ENCODE data around the gene FBXO27.
"Not testable (repeated sequence)": the region's sequence is repeated elsewhere in the genome, so short reads cannot be mapped to it uniquely, and the experiment has no call there.

The FBXO27 gene

DNA sequence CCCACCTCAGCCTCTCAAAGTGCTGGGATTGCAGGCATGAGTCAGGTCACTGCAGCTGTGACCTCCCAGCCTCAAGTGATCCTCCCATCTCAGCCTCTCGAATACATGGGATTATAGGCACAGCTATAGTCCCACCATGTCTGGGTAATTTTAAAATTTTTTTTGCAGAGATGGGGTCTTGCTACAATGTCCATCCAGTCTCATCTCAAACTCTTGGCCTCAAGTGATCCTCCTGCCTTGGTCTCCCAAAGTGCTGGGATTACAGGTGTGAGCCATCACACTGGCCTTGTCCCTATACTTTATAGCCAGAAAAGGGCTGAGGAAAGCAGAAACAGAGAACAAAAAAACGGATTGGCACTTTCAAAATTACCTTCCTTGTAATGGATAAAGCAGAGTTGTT is 4.8 kb upstream of the FBXO27 start:
- no peak for DNase-seq

DNA sequence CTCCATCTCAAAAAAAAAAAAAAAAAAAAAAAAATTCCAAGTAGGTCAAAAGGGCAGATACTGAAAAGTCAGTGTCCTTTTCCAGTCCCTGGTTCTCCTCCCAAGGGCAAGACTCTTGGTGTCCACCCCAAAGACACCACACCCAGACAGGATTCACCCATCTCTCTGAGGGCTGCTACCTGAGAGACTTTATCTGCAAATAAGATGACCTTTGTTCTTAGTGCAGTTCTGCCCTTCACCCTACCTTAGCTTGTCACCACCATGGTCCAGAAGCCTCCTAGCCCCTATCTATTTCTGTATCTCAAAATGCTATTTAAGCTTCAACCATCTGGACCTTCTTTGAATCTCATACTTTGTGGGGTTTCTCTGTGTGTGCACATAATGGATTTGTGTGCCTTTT is 4.2 kb upstream of the FBXO27 start:
- DNase-seq, result no peak

DNA sequence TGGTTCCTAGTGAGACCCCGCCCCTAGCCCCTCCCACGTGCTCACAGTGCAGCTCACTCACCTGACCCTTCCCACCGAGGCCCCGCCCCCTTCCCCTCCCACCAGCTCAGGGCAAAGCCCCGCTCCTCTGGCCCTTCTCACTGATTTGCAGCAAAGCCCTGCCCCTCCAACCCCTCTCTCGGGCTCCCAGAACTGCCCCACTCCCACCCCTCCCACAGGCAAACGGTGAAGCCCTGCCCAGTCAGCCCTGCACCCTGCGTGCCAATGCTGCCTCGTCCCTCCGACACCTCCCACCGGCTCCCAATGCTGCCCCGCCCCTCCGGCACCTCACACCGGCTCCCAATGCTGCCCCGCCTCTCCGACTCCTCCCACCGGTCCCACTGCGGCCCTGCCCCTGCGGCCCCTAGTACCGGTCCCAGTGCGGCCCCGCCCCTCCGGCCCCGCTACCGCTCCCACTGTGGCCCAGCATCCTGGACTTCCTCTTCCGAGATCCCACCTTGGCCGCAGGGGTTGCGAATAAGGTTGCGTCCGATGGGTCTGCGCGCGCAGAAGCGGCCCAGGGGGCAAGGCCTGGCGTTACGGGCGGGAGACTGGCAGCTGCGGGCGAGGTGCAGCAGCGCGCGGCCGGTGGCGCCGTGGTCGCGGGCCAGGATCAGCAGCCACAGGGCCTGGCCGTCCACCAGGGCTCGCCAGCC is 834 bp downstream of the FBXO27 start:
- peak; percentile 26 for DNase-seq

DNA sequence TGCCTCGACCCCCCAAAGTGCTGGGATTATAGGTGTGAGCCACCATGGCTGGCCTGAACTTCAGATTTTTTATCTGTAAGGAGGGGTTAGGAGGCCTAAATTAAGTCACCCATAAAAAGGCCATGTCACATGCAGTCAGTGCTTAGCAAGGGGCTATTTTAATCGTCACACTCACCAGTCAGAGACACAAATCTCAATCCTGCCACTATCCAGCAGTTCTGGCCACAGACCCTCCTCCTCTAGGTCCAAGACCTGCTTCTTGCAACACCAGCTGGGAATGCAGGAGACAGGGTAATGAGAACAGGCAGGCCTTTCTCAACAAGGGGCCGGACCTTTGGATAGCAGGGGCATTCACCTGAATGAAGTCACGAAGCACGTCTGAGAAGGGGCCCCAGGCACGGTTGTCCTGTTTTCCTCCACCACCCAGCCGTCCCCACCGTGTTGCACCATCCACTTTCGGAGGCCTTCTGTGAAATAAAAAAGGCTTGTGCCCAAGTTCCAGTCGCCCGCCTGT is 1.4 kb downstream of the FBXO27 start:
- DNase-seq, result no peak

DNA sequence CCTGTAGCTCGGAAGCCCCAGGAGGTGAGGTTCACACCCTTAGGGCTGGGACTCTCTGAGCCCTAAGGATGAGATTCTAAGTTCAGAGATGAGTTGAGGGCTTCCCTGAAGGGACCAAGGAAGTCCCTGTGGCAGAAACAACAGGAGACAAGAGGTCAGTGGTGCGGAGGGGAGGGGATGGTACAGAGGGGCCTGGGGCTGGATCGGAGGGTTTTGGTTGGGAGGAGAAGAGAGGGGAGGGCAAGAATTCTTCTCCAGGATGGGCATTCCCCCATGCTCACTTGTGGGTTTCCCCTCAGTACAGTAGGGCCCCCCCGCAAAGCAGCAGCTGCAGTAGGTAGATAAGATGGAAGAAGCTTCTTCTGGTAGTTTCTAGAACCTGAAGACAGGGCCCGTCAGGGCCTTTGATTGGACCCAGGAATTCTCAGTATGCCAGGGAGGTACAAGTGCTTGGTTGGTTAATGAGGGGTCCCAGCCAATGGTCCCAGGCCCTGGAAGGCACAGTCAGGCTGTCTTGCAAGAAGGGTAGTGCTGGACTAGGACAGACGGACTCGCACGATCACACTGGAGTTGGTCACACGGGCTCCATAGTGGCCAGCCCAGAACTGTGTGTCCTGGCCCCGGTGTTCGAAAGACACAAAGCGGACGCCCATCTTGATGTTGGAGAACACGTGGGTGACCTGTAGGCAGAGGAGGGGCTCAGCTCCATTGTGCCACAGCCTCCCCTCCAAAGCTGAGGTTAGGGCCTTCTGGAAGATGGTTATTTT is 7.3 kb downstream of the FBXO27 start:
- DNase-seq, result no peak

DNA sequence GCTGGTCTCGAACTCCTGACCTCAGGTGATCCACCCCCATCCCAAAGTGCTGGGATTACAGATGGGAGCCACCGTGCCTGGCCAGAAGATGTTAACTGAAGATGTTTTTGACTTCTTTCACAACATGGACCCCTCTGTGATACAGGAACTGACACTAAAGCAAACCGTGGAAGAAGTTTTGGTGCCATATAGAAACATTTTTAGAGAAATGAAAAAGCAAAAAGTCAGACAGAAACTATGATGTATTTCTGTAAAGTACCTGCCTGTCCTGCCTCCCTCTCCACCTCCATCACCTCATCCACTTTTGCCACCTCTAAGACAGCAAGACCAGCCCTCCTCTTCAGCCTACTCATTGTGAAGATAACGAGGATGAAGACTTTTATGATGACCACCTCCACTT is 11.3 kb downstream of the FBXO27 start:
- DNase-seq, result no peak

DNA sequence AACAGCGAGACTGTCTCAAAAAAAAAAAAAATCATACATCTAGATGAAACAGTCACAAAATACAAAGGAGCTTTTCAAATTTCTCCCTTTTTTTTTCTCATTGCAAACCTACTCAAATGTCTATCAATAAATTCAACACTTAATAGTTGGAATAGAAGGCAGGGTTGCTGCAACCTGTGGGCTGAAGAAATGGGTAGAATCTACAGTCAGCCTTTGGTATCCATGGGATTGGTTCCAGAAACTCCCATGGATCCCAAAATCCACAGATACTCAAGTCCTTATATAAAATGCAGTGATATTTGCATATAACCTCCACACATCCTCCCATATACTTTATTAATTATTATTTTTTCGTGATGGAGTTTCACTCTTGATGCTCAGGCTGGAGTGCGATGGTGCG is 14.7 kb downstream of the FBXO27 start:
- no peak for DNase-seq

DNA sequence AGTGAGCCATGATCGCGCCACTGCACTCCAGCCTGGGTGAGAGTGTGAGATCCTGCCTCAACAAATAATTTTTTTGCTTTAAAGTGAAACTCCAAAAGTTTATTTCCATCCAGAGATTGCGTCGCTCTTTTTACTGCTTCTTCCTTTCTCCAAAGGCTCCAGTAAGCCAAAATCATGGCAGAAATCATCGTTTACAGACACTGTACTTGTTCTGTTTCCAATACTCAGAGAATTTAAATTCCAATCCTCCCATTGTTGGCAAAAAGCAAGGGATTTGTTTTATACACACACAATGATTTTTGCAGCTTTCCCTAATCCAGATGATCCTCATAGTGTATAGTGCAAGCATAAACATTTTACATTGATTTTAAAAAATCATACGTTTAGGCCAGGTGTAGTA is 15.3 kb downstream of the FBXO27 start:
- no peak for DNase-seq

DNA sequence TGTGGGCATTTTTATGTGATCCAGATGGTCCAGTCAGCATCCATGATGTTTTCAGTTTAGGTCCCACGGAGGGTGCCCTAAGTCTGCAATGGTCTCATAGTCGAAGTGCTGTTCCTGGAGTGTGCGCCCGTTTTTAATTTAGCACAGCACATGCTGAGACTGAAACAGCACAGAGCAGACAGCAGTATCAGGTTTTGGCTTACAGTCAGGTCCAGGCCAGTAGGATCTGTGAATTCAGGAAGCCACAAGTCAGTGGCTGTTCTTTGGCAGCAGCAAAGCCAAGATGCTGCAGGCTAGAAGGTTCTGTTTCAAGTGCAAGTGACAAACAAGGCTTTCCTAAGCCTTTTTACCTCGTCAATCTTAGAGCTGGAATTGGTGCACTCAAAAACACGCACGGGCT is 18.3 kb downstream of the FBXO27 start:
- no peak for DNase-seq

DNA sequence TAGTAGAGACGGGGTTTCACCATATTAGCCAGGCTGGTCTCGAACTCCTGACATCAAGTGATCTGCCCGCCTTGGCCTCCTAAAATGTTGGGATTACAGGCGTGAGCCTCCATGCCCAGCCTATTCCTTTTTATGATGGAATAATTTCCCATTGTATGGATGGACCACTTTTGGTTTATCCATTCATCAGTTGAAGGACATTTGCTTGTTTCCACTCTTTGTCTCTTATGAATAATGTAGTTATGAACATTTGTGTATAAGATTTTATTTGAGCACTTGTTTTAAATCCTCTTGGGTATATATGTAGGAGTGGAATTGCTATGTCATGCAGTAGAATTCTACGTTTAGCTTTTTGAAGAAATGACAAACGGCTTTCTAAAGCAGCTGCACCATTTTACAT is 23.3 kb downstream of the FBXO27 start:
- no peak for DNase-seq

DNA sequence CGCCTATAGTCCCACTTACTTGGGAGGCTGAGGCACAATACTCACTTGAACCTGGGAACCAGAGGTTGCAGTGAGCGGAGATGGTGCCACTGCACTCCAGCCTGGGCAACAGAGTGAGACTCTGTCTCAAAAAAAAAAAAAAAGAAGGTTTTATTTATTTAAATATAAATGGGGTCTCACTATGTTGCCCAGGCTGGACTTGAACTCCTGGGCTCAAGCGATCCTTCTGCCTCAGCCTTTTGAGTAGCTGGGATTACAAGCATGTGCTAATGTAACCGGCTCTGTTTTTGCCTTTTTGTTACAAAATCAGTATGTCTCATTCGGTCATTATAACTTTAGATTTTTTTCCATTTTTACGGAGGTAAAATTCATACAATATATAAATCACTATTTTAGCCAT is 24.2 kb downstream of the FBXO27 start:
- DNase-seq, result no peak

DNA sequence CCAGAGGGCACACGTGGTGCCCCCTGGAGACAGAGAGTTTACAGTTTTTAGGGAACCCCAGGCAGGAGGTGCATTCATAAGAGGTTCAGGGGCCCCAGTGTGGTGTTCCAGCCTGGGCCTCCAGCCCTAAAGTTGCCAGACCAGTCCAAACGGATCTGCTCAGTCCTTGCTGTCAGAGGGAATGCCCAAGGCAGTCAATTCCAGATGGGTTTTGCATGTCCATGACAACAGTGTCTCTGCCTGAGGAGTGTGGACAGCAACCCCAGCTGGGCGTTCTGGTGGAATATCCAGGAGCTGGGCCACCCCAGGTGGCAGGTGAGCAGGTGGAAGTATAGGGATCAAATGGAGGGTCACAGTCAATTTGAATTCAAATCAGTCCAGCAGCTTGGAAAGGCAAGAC is 25.3 kb downstream of the FBXO27 start:
- DNase-seq, result no peak

DNA sequence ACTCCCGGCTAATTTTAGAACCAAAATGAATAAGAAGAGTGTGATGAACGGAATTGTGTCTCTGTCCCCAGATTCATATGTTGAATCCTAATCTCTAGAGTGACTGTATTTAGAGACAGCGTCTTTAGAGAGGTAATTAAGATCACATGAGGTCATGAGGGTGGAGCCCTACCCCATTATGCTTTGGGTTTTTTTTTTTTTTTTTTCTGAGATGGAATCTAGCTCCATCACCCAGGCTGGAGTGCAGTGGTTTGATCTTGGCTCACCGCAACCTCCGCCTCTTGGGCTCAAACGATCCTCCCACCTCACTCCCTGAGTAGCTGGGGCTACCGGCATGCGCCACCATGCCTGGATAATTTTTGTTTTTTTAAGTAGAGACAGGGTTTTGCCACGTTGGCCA is 27.9 kb downstream of the FBXO27 start:
- DNase-seq, result no peak

DNA sequence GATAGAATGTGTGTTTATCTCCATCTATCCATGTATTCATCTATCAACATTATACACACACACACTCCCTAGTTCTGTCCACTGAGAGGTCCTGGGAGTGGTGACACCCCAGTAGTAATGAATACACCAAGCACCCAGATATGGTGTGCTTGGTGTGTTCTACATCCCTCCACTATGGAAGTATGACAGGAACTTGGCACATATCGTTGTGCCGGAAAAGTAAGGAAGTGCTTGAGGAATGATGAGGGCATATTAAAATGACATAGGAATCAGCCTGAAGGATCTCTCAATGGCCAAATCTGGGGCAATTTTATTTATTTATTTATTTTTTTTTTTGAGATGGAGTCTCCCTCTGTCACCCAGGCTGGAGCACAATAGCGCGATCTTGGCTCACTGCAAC is 28.6 kb downstream of the FBXO27 start:
- DNase-seq, result no peak

DNA sequence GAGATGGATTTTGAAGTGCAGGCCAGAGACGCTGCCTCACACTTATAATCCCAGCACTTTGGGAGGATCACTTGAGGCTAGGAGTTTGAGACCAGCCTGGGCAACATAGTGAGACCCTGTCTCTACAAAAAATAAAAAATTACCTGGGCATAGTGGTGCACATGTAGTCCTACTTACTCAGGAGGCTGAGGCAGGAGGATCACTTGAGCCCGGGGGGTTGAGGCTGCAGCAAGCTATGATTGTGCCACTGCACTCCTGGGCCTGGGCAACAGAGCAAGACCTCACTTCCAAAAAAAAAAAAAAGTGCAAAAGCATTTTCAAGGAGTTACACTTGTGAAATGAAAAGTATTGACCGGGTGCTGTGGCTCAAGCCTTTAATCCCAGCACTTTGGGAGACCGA is 29.2 kb downstream of the FBXO27 start:
- no peak for DNase-seq

DNA sequence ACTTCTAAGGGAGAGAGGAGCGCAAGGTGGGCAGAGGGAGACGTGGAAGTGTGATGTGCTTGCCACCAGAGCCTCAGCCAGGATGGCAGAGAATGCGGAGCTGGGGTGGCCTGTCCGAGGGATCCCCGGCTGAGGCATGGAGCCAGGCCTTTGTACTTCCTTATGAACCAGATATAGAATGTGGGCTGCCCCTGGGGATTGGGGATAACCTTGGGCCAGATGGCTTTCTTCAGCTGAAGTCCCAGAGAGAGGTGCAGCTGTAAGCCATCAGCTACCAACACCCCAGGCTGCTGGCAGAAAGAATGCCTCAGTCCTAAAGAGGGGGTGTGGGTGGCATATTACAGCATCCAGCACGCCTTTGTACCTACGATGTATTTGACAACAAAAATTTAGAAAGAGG is 31.3 kb downstream of the FBXO27 start:
- no peak for DNase-seq

DNA sequence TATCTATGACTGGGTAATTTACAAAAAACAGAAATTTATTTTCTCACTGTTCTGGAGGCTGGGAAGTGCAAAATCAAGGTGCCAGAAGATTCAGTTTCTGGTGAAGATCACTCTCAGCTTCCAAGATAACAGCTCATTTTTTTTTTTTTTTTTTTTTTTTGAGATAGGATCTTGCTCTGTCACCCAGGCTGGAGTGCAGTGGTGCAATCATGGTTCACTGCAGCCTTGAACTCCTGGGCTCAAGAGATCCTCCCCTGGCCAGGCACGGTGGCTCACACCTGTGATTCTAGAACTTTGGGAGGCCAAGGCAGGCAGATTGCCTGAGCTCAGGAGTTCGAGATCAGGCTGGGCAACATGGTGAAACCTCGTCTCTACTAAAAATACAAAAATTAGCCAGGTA is 34.8 kb downstream of the FBXO27 start:
- DNase-seq, result not testable (repeated sequence)

DNA sequence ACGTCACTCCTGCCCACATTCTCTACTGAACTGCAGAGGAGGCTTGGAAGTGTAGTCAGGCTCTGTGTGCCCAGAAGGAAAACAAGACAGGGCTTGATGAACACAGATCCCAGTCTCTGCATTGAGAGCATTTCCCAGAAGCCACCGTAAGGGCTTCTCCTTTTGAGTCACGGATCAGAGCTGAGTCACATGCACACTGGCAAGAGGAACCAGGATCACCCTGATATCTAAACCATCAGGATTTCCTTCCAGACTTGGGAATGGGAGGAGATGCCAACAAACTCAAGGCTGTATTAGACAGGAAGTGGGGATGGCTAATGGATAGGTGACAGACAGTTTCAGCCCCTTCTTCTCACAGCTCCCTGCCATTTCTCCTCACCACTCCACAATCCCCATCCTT is 39.1 kb downstream of the FBXO27 start:
- DNase-seq, result peak; percentile 52

DNA sequence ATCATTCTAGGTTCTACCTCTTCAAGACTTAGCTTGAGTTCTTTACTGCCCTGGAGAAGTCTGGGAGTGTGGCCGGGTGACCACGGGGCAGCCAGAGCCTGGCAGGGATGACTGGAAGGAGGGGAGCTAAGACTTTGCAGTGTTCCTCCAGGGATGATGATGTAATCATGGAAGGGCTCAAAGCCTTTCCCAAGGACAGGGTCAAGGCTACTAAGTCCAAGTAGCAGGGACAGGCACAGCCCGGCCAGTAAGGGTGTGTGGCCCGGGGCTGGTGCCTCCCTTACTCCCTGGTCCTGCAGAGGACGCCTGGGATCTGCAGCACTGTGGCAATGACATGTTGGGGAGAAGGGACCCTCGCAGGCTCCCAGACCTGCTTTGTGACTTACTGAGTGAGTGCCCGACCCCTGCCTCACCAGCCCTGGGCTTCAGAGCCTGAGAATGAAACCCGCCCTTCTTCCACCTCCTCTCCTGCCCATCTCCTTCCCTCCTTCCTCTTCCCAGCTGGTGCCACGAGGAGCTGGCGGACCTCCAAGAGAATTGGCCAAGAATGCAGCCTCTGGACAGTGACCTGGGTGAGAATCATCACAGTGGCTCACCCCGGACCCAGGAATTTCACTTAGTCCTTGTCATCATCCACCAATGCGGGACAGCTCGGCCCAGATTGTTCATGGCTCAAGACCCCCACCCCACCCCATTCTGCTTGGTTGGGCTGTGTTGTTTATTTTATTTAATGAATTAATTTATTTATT is 41.2 kb downstream of the FBXO27 start:
- DNase-seq, result peak; percentile 13

DNA sequence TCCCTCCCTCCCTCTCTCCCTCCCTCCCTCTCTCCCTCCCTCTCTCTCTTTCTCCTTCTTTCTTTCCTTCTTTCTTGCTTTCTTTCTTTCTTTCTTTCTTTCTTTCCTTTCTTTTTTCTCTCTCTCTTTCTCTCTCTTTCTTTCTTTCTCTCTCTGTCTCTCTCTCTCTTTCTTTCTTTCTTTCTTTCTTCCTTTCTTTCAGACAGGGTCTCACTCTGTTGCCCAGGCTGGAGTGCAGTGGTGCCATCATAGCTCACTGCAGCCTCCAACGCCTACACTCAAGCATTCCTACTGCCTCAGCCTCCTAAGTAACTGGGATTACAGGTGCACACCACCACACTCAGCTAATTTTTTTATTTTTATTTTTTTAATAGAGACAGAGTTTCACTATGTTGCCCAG is 42.7 kb downstream of the FBXO27 start:
- DNase-seq, result not testable (repeated sequence)

DNA sequence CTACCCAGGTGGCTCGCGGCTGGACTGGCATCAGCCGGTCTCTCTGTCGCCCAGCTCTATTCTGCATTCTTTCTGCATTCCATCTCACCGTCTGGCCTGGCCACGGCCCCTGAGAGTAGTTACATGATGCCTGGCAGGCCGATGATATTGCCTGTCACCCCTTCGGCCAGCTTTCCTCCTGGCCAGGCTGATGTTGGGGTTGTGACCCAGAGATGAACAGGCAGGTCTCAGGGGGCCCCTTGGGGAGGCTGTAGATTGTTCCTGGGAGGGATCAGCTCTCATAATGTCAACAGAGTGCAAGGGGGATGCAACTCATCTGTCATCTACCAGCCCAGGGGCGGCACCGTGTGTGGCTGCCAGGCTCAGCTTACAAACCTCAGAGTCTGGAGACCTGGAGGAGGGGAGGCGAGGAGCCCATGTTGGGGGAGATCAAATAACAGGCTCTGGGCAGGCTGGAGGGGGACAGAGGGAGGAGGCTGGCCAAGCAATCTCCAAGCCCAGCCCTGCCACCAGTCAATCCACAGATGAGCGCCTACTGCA is 43.2 kb downstream of the FBXO27 start:
- DNase-seq, result no peak

DNA sequence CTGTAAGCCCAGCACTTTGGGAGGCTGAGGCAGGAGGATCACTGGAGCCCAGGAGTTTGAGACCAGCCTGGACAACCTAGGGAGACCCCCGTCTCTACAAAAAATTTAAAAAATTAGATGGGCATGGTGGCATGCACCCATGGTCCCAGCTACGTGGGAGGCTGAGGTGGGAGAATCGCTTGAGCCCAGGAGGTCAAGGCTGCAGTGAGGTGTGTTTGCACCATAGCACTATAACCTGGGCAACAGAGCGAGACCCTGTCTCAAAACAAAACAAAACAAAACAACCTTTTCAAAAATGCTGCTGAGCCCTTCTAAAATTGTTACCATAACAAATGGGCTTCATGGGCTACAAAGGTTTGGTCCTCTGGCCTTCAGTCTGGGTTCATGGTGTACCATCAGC is 43.7 kb downstream of the FBXO27 start:
- DNase-seq, result not testable (repeated sequence)

DNA sequence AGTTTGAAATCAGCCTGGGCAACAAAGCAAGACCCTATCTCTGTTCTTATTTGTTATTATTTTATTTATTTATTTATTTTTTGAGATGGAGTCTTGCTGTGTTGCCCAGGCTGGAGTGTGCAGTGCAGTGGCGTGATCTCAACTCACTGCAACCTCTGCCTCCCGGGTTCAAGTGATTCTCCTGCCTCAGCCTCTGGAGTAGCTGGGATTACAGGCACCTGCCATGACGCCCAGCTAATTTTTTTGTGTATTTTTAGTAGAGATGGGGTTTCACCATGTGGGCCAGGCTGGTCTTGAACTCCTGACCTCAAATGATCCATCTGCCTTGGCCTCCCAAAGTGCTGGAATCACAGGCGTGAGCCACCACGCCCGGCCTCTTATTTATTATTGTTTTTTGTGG is 44.6 kb downstream of the FBXO27 start:
- not testable (repeated sequence) for DNase-seq

DNA sequence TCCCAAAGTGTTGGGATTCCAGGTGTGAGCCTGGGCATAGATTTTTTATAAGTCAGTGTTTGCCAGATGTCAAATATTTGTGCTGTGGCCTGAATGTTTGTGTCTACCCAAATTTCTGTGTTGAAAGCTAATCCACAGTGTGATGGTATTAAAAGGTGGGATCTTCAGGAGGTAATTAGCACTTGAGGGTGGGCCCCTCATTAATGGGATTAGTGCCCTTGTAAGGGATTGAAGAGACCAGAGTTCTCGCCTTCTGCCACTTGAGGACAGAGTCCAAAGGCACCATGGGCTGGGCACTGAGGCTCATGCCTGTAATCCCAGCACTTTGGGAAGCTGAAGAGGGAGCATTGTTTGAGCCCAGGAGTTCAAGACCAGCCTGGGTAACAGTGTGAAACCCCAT is 47.1 kb downstream of the FBXO27 start:
- DNase-seq, result no peak

Data from suppressor macrophage treated with lipopolysaccharide for 4 hours (primary cell).